Lung (tissue), 12 donors: ENCODE measurements around the gene TDP2. TPM values are rescaled to one million over a fixed set of nuclear protein-coding genes. Genes with fewer than 3 reads are reported as not detected.

ENCODE experiments used
- ATAC-seq: fragments of 200-7000 bp; cut with Tn5 transposase; one replicate; pipeline ENCODE4 v1.9.1; 2020; ENCODE audit warnings: moderate number of reproducible peaks; ENCODE audit not compliant: insufficient read depth, low FRiP score
- DNase-seq, 3 donors: peaks; one replicate each; pipeline ENCODE4 v3.0.0-alpha.2; 2013 to 2017
- H3K27ac ChIP-seq, 2 donors: one replicate each; pipeline ENCODE4 v1.5.1; 2013; ENCODE audit warnings: mild to moderate bottlenecking in 2 of 2, moderate library complexity in 2 of 2, control low read depth in 1 of 2, inconsistent platforms in 1 of 2, low read depth in 1 of 2, low read length in 1 of 2
- H3K27me3 ChIP-seq, 3 donors: one replicate each; pipeline ENCODE4 v1.5.1; 2013; ENCODE audit warnings: low read length in 2 of 3; ENCODE audit not compliant: control insufficient read depth in 3 of 3, insufficient read depth in 3 of 3
- H3K36me3 ChIP-seq, 4 donors: one replicate each; pipeline ENCODE4 v1.5.1; 2013; ENCODE audit warnings: low read length in 4 of 4, mild to moderate bottlenecking in 1 of 4, moderate library complexity in 1 of 4; ENCODE audit not compliant: control insufficient read depth in 4 of 4, insufficient read depth in 4 of 4
- H3K4me1 ChIP-seq, 5 donors: one replicate each; pipeline ENCODE4 v1.5.1; 2013; ENCODE audit warnings: low read length in 5 of 5, mild to moderate bottlenecking in 2 of 5, moderate library complexity in 1 of 5; ENCODE audit not compliant: control insufficient read depth in 5 of 5, insufficient read depth in 5 of 5
- H3K4me3 ChIP-seq: one replicate; pipeline ENCODE4 v1.5.1; 2013; ENCODE audit warnings: mild to moderate bottlenecking, control low read depth, moderate library complexity
- H3K9ac ChIP-seq, 2 donors: one replicate each; pipeline ENCODE4 v1.5.1; 2013; ENCODE audit warnings: low read length in 2 of 2, control low read depth in 1 of 2; ENCODE audit not compliant: insufficient read depth in 1 of 2
- H3K9me3 ChIP-seq, 4 donors: one replicate each; pipeline ENCODE4 v1.5.1; 2013; ENCODE audit warnings: low read length in 3 of 4, mild to moderate bottlenecking in 1 of 4, moderate library complexity in 1 of 4; ENCODE audit not compliant: control insufficient read depth in 4 of 4, insufficient read depth in 3 of 4
- WGBS, 2 donors: extraction: QIAGEN DNeasy Blood & Tissue Kit; methylation state at CpG; one replicate each; pipeline ENCODE4 v1.1.7; 2013; 5-methylcytosine and 5-hydroxymethylcytosine counted together
- polyA plus RNA-seq, 2 donors: library from polyadenylated mRNA; stranded (reverse); fragments of 200-250 nt; gene quantifications; one replicate each; pipeline ENCODE4 v1.2.1, GENCODE V29; 2013
- total RNA-seq, 2 donors: library from RNA; depleted of rRNA in 1 of 2; stranded (reverse); fragments of >200 nt in 1 of 2; gene quantifications; one replicate each; pipeline ENCODE4 v1.2.1, GENCODE V29; 2014 to 2021
- TF ChIP-seq, protein P1 (sequence below): IDR thresholded peaks from 2 replicates; pipeline ENCODE4 v1.5.1; 2012; ENCODE audit warnings: mild to moderate bottlenecking; ENCODE audit errors: control extremely low read depth, extremely low read depth
- donor health status: control.
- donor health status: control.
- donor health status: Bipolar disorder and iron deficiency.
- donor health status: healthy.
- donor health status: DM: yes; HTN: yes; CAD: no.

TDP2 gene
- total and polyA plus RNA-seq, 4 donors = 36.8 to 56.8 (median 41.8) TPM

DNA sequence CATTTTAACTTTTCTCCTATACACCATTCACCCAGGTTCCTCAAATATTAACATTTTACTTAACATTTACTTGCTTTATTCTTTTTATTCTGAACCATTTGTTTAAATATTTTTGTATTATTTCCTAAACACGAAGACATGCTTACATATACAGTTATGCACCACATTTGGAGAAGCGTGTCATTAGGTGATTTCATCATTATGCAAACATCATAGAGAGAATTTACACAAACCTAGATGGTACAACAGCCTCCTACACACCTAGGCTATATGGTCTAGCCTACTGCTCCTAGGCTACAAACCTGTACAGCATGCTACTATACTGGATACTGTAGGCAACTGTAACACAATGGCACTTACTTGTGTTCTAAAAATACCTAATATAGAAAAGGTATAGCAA, 6.6 kb downstream of the TDP2 start:
- no peak for DNase-seq
- 78 to 79% methylated on average over 2 of the region's 2 CpGs for WGBS, 2 donors
- Histone ChIP-seq H3K27me3 (no peaks in the 10 kb centered on the region), H3K36me3 (peaks cover 5 to 17% (median 13%) of the 10 kb centered on the region in 4 donors), H3K4me1 (peaks cover 1 to 9% (median 4%) of the 10 kb centered on the region in 5 donors), H3K27ac (no peak overlapping the region), H3K9me3 (no peaks in the 10 kb centered on the region), H3K4me3 (no peak overlapping the region), H3K9ac (no peak overlapping the region)
- TF ChIP-seq, protein P1, sequence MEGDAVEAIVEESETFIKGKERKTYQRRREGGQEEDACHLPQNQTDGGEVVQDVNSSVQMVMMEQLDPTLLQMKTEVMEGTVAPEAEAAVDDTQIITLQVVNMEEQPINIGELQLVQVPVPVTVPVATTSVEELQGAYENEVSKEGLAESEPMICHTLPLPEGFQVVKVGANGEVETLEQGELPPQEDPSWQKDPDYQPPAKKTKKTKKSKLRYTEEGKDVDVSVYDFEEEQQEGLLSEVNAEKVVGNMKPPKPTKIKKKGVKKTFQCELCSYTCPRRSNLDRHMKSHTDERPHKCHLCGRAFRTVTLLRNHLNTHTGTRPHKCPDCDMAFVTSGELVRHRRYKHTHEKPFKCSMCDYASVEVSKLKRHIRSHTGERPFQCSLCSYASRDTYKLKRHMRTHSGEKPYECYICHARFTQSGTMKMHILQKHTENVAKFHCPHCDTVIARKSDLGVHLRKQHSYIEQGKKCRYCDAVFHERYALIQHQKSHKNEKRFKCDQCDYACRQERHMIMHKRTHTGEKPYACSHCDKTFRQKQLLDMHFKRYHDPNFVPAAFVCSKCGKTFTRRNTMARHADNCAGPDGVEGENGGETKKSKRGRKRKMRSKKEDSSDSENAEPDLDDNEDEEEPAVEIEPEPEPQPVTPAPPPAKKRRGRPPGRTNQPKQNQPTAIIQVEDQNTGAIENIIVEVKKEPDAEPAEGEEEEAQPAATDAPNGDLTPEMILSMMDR = no peak
- ATAC-seq = no peak

DNA sequence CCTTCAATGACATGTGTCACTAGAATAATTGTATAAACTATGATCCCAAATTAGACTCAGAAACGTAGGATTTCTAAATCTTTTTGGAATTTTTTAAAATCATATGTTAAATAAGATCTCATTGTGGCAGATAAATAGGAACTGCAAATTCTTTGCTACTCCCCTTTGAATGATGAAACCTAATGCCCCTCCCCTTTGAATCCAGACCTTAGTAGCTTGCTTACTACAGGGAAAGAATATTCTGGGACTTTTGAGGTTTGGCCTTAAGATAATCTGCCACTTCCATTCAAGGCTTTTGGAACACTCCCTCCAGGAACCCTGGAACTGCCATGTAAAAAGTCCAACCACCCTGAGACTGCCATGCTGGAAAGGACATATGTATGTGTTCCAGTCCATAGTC, 7.1 kb downstream of the TDP2 start:
- no peaks in the 10 kb centered on the region for H3K9me3 ChIP-seq

DNA sequence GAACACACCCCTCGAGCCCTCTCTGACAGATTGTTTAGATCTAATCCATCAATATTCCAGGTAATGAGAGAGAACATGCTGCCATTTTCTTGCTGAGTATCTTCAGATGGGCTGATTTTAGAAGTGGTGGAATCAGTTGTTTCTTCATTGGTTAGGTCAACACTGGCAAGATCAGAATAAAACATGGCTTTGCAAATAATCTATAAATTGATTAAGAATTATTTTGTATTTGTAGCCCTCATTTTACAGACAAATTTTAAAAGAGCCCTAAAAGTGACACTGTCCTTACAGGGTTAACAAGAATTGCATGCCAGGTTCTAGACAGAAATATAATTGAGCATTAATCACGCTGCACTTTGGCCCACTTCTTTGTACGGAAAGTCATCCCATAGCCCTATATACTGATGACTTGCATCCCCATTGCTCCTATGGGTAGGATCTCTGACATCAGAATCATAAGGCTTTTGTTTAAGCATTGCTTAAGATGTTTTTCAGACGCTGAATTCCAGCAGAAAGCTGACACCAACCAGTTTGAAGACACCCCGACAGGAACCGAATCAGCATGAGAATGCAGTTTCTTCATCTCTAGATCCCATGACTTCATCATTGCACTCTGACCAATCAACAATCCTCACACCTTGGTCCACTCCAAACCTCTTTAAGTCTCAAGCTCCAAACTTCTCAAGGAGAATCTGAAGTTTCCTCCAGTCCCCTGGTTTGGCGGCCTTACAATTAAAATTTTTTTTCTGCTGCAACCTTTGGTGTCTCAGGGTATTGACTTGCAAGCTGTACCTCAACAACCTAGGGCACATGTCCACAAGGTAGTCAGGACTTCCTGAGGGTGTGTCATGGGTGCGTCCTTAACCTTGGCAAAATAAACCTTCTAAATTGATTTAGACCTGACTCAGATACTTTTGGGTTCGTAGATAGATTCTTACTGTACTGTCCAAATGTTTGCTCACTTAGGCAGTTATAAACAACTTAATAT, 7.8 kb downstream of the TDP2 start:
- Histone ChIP-seq H3K9me3 (no peaks in the 10 kb centered on the region), H3K4me3 (no peak overlapping the region), H3K9ac (no peak overlapping the region), H3K4me1 (peaks cover 0 to 6% (median 1%) of the 10 kb centered on the region in 5 donors), H3K27ac (peak overlapping the region in 1 of 2 donors; percentile 24), H3K36me3 (peaks cover 5 to 15% (median 13%) of the 10 kb centered on the region in 4 donors), H3K27me3 (no peaks in the 10 kb centered on the region)
- TF ChIP-seq, protein P1 = no peak
- 59 to 64% methylated on average over 9 of the region's 9 CpGs for WGBS, 2 donors
- ATAC-seq (peak; percentile 62), DNase-seq (no peak)

More for the DNA sequence above, 7.1 kb downstream of the TDP2 start:
- ATAC-seq (no peak), DNase-seq (no peak)
- Histone ChIP-seq H3K36me3 (peaks cover 5 to 15% (median 13%) of the 10 kb centered on the region in 4 donors), H3K4me3 (no peak overlapping the region), H3K27ac (peak overlapping the region in 1 of 2 donors; percentile 67), H3K9ac (no peak overlapping the region), H3K27me3 (no peaks in the 10 kb centered on the region), H3K4me1 (peaks cover 0 to 6% (median 1%) of the 10 kb centered on the region in 5 donors)
- 40 to 61% methylated on average over 1 of the region's 1 CpG for WGBS, 2 donors
- TF ChIP-seq, protein P1 = no peak
